GM06990 (cell line): ENCODE measurements around the gene KCNB1.

Experiments
- DNase-seq: peaks from one replicate; pipeline ENCODE4 v3.0.0-alpha.2; 2011; ENCODE audit not compliant: insufficient read length; ENCODE audit errors: extremely low read depth
- H3K27me3 ChIP-seq: replicated peaks from 2 replicates; pipeline ENCODE4 v1.6.0; 2011; ENCODE audit warnings: low read length; ENCODE audit not compliant: control insufficient read depth, insufficient read depth
- H3K36me3 ChIP-seq: 2 replicates; pipeline ENCODE4 v1.5.1; 2011; ENCODE audit warnings: low read length; ENCODE audit not compliant: control insufficient read depth, insufficient read depth
- H3K4me3 ChIP-seq: replicated peaks from 2 replicates; pipeline ENCODE4 v1.5.1; 2011; ENCODE audit warnings: low read depth, mild to moderate bottlenecking, control low read depth, low read length
- TF ChIP-seq, protein P1 (sequence below): IDR thresholded peaks from 2 replicates; pipeline ENCODE4 v1.5.1; 2011; ENCODE audit warnings: low read length, control low read depth, mild to moderate bottlenecking, inconsistent platforms; ENCODE audit not compliant: insufficient read depth, poor library complexity, severe bottlenecking

The KCNB1 gene

DNA sequence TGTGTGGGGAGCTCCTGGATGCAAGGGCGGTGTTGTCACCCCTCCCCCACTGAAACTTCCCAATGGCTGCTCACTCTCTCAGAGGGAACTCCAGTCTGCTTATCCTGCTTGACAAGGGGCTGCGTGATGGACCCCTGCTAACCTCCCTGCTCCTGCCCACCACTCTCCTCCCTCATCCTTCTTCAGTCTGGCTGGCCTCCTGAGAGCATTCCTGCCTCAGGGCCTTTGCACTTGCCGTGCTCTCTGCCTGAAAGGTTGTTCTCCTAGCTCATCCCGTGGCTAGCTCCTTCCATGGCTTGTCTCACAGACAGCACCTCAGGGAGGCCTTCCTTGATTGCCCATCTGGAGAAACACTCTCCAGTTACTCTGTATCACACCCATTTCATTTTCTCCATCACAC is 130.7 kb downstream of the KCNB1 start:
- TF ChIP-seq, protein P1, sequence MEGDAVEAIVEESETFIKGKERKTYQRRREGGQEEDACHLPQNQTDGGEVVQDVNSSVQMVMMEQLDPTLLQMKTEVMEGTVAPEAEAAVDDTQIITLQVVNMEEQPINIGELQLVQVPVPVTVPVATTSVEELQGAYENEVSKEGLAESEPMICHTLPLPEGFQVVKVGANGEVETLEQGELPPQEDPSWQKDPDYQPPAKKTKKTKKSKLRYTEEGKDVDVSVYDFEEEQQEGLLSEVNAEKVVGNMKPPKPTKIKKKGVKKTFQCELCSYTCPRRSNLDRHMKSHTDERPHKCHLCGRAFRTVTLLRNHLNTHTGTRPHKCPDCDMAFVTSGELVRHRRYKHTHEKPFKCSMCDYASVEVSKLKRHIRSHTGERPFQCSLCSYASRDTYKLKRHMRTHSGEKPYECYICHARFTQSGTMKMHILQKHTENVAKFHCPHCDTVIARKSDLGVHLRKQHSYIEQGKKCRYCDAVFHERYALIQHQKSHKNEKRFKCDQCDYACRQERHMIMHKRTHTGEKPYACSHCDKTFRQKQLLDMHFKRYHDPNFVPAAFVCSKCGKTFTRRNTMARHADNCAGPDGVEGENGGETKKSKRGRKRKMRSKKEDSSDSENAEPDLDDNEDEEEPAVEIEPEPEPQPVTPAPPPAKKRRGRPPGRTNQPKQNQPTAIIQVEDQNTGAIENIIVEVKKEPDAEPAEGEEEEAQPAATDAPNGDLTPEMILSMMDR = no peak
- no peak overlapping the region for H3K4me3 ChIP-seq
- no peaks in the 10 kb centered on the region; the same call in none of the 2 replicates for H3K27me3 ChIP-seq
- no peaks in the 10 kb centered on the region for H3K36me3 ChIP-seq
- no peak for DNase-seq

DNA sequence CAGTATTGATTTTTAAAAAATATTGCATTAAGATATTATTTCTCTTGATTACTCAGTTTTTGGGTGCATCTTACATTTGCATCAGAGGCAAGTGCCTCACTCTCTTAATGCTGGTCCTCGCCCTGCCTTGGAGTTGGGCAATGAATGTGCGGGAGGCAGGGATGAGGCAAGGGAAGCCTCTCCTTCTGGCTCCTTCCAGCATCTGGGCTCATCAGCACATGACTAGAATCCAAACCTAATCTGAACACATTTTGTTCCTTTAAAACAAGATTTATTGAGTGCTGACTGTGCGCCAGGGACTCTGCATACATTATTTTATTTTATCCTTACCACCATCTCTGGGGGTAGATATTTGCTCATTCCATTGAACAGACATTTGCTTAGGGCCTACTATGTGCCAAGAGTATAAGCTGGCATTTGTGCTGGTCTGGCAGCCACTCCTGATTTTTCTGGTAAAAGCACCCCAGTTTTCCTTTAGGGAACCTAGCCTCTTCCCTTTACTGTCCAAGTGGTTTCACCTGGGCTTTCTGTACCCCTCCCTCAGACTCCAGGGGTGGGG is 132.7 kb downstream of the KCNB1 start:
- DNase-seq = no peak
- Histone ChIP-seq H3K27me3 (no peaks in the 10 kb centered on the region; the same call in none of the 2 replicates), H3K36me3 (no peaks in the 10 kb centered on the region), H3K4me3 (no peak overlapping the region)
- TF ChIP-seq, protein P1 = no peak

DNA sequence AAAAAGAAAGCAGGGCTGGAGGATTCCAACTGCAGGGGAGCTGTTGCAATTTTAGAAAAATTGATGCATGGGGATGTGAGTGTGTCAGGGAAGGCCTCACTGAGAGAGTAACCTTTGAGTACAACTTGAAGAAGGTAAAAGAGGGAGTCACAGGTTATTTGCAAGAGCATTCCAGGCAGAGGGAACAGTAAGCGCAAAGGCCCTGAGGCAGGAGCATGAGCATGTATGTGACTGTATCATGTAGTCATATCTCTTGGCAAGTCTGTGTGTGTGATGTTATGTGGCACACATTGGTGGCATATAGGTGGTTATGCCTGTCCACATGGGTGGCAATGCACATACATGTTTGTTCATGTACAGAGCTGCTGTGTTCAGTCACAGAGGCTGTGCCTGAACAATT is 133.4 kb downstream of the KCNB1 start:
- Histone ChIP-seq H3K4me3 (no peak overlapping the region), H3K27me3 (no peaks in the 10 kb centered on the region; the same call in none of the 2 replicates), H3K36me3 (no peaks in the 10 kb centered on the region)
- TF ChIP-seq, protein P1 = no peak
- DNase-seq = no peak

DNA sequence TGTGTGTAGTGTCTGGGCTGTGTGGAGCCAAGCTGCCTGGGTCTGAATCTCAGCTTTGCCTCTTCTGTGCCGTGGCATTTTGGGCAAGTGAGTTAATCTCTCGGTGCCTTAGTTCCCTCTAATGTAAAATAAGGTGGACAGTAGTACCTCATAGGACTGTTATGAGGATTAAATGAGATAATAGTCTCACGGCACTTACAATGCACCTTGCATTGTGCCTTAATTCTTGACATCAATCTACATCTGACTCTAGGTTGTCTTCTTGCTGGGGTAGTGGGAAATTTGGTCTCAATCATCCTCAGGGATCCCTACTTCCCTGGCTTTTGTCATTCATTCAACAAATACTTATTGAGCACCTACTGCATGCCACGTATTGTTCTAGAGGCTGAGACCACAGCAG is 133.9 kb downstream of the KCNB1 start:
- DNase-seq = no peak
- Histone ChIP-seq H3K4me3 (no peak overlapping the region), H3K27me3 (no peaks in the 10 kb centered on the region; the same call in none of the 2 replicates), H3K36me3 (no peaks in the 10 kb centered on the region)
- TF ChIP-seq, protein P1 = no peak

DNA sequence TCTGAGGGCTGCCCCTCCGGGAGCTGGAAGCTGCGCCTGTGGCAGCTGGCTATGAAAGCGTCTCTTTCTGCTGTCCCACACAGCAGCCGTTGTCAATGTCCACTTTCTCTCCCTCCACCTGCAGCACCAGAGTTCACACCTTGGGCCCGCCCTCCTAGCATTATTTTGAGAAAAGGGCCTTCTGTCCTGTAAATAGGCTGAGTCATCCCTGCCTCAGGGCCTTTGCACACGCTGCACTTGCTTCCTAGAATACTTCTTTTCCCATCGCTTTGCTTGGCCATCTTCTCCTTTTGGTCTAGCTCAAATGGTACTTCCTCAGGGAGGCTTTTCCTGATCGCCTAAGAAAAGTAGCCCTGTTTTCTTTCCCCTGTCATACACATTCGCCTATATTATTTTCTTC is 135.3 kb downstream of the KCNB1 start:
- Histone ChIP-seq H3K27me3 (no peaks in the 10 kb centered on the region; the same call in none of the 2 replicates), H3K36me3 (no peaks in the 10 kb centered on the region), H3K4me3 (no peak overlapping the region)
- TF ChIP-seq, protein P1 = no peak
- DNase-seq = no peak

DNA sequence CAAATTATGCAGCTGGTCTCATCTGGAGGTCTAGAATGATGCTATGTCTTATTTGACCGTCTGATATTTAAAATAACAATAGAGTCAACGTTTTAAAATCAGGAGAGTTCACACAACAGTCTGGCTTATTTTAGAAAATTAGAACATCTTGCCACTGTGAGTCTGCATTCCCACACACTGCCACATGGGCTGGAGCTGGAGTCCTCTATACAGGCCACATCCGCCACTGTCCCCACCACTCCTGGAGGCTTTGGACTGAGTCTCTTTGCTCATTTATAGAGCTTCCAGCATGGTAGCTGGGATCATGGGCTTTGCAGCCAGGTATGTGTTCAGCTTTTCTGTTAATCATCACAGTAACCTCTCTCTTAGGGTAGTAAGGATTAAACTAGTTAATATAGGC is 135.8 kb downstream of the KCNB1 start:
- Histone ChIP-seq H3K27me3 (no peaks in the 10 kb centered on the region; the same call in 1 of the 2 replicates), H3K36me3 (no peaks in the 10 kb centered on the region), H3K4me3 (no peak overlapping the region)
- no peak for DNase-seq
- TF ChIP-seq, protein P1 = no peak
